Measurements from ENCODE around the gene PGD. TPM values are rescaled to one million over a fixed set of nuclear protein-coding genes. Genes with fewer than 3 reads are reported as not detected.

Gene PGD
- total RNA-seq, 2 experiments from 2014 or later, result 126 to 130 TPM

GRCh38 chr1:10440794-10441193 lies 41.9 kb downstream of the PGD start:
- Mint-ChIP-seq H3K4me1 (ENCODE audit: low read depth) (no peaks in the 10 kb centered on the region), H3K4me3 (no peak overlapping the region), H3K27ac (no peak overlapping the region), H3K9me3 (no peaks in the 10 kb centered on the region), H3K36me3 (ENCODE audit: low read depth) (peaks cover 2% of the 10 kb centered on the region), H3K27me3 (no peaks in the 10 kb centered on the region)
- no peak for ATAC-seq
- ChIA-PET CTCF (interaction anchor here (1.3 kb wide), 1 partner anchor 231 kb away, joined by 3 read pairs; no protein-coding TSS in a partner anchor), POLR2A (no interaction called here)
- DNase-seq, result no peak
- no peak for TF ChIP-seq CTCF (IDR thresholded peaks at IDR 0.05)
- intact Hi-C loops (cut with micrococcal nuclease), result no loop called here

GRCh38 chr1:10444248-10444647 lies 45.4 kb downstream of the PGD start:
- ATAC-seq (no peak), DNase-seq (no peak)
- Mint-ChIP-seq H3K4me3 (no peak overlapping the region), H3K4me1 (ENCODE audit: low read depth) (no peaks in the 10 kb centered on the region), H3K27ac (no peak overlapping the region), H3K36me3 (ENCODE audit: low read depth) (peaks cover 2% of the 10 kb centered on the region), H3K27me3 (no peaks in the 10 kb centered on the region), H3K9me3 (no peaks in the 10 kb centered on the region)
- CTCF ChIA-PET, result no interaction called here
- POLR2A ChIA-PET, result no interaction called here
- TF ChIP-seq CTCF (IDR thresholded peaks at IDR 0.05), result no peak
- intact Hi-C loops (cut with micrococcal nuclease), result no loop called here

- ChIA-PET POLR2A (no interaction called here), CTCF (no interaction called here)
- Mint-ChIP-seq H3K4me1 (ENCODE audit: low read depth) (no peaks in the 10 kb centered on the region), H3K27me3 (no peaks in the 10 kb centered on the region), H3K36me3 (ENCODE audit: low read depth) (peaks cover 2% of the 10 kb centered on the region), H3K9me3 (no peaks in the 10 kb centered on the region), H3K27ac (no peak overlapping the region), H3K4me3 (no peak overlapping the region)
- no peak for TF ChIP-seq CTCF (IDR thresholded peaks at IDR 0.05)
- intact Hi-C loops (cut with micrococcal nuclease), result no loop called here
- DNase-seq (no peak), ATAC-seq (peak; percentile 34)
Observed at GRCh38 chr1:10444795-10445397, 46.0 kb downstream of the PGD start.

GRCh38 chr1:10446790-10447422 lies 48.0 kb downstream of the PGD start:
- ChIA-PET CTCF (interaction anchor here (0.6 to 1.6 kb wide), 2 partner anchors 48 to 702 kb away, joined by 3 read pairs; no protein-coding TSS in a partner anchor), POLR2A (interaction anchor here (1.7 kb wide), 1 partner anchor 13 kb away, joined by 5 read pairs; no protein-coding TSS in a partner anchor)
- no peak for ATAC-seq
- H3K4me1 Mint-ChIP-seq (ENCODE audit: low read depth), result no peaks in the 10 kb centered on the region
- no peak overlapping the region for H3K27ac Mint-ChIP-seq
- H3K4me3 Mint-ChIP-seq, result no peak overlapping the region
- H3K27me3 Mint-ChIP-seq, result no peaks in the 10 kb centered on the region
- DNase-seq, result no peak
- no peaks in the 10 kb centered on the region for H3K9me3 Mint-ChIP-seq
- no peak for TF ChIP-seq CTCF (IDR thresholded peaks at IDR 0.05)
- intact Hi-C loops (cut with micrococcal nuclease), result no loop called here
- H3K36me3 Mint-ChIP-seq (ENCODE audit: low read depth), result peaks cover 2% of the 10 kb centered on the region

- TF ChIP-seq CTCF (IDR thresholded peaks at IDR 0.05), result no peak
- ATAC-seq (no peak), DNase-seq (no peak)
- Mint-ChIP-seq H3K4me1 (ENCODE audit: low read depth) (no peaks in the 10 kb centered on the region), H3K36me3 (ENCODE audit: low read depth) (peaks cover 2% of the 10 kb centered on the region), H3K9me3 (no peaks in the 10 kb centered on the region), H3K27ac (no peak within 1 kb of the TSS), H3K27me3 (no peaks in the 10 kb centered on the region), H3K4me3 (no peak within 1 kb of the TSS)
- POLR2A ChIA-PET, result interaction anchor here (0.7 to 1.8 kb wide), 2 partner anchors 13 to 563 kb away, joined by 3 to 7 read pairs; no protein-coding TSS in a partner anchor
- intact Hi-C loops (cut with micrococcal nuclease), result no loop called here
- CTCF ChIA-PET, result interaction anchor here (1.1 kb wide), 1 partner anchor 46 kb away, joined by 6 read pairs; no protein-coding TSS in a partner anchor
Observed at GRCh38 chr1:10449751-10450150, 50.9 kb downstream of the PGD start, which contains the start of gene CORT. Gene CORT, plus strand, starts transcription at chr1:10450031. Its CDS starts 193 bp downstream, at chr1:10450224.
